Measurements from ENCODE around the gene GIPC3. TPM values are rescaled to one million over a fixed set of nuclear protein-coding genes. Genes with fewer than 3 reads are reported as not detected.
A peak's percentile ranks its signal among the peaks of the same experiment; 100 is the strongest.

GIPC3 gene
- total RNA-seq, 1 experiment from 2014 or later: 0.34 TPM

DNA sequence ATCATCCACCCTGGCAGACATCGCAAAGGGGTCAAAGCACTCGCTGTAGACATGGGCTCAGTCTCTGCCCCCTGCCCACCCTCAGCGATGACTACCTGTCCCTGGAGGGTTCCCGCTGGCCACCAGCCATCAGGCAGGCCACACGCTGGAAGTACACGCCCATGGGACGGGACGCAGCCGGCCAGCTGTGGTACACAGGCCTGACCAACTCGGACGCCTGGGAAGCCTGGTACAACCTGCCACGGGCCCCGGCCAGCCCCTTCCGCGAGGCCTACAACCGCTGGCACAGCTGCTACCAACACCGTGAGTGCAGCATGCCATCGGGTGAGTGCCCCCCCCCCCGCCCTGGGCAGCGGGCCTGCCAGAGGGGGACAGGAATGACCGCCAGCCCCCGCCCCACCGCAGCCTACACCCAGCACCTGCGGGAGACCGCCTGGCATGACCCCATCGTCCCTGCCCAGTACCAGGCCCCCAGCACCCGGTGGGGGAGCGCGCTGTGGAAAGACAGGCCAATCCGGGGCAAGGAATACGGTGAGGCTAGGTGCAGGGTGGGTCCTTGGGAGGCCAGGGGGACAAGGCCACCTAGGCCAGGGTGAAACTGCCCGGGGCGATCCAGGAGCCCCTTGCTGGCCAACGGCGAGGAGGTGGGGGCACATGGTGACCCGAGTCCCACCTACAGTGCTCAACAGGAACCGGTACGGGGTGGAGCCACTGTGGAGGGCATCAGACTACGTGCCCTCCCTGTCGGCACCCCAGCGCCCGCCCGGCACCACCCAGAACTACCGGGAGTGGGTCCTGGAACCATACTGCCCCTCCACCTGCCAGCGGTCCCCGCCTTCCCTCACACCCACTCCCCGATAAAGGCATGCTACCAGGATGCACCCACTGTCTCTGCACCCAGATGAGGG is 41.9 kb upstream of the GIPC3 start:
- DNase-seq (ENCODE audit: low spot score): no peak
- Histone ChIP-seq H3K27ac (ENCODE audit: low read depth, low read length, poor library complexity, severe bottlenecking) (no peak overlapping the region), H3K36me3 (ENCODE audit: insufficient read depth, low read length, poor library complexity, severe bottlenecking) (peaks cover 26% of the 10 kb centered on the region), H3K27me3 (replicated peaks; ENCODE audit: insufficient read depth, low read depth, low read length, poor library complexity) (no peaks in the 10 kb centered on the region), H3K4me1 (ENCODE audit: insufficient read depth, low read length, poor library complexity, severe bottlenecking) (no peaks in the 10 kb centered on the region), H3K4me3 (ENCODE audit: low read depth, low read length, poor library complexity, severe bottlenecking) (no peak overlapping the region), H3K9me3 (ENCODE audit: low read depth, low read length, poor library complexity, severe bottlenecking) (no peaks in the 10 kb centered on the region)
- no TSS peak for BruUV-seq (replicated peaks)
- ChIA-PET POLR2A (ENCODE audit: low non-redundant PET) (no interaction called here), CTCF (no interaction called here)
- intact Hi-C loops (cut with micrococcal nuclease; ENCODE audit: unreplicated experiment): loop anchor here (10.0 kb wide), 1 partner anchor 161 kb away; the partner anchor contains the start of genes PIP5K1C and TJP3
- TF ChIP-seq EZH2 (IDR thresholded peaks at IDR 0.05; ENCODE audit: borderline replicate concordance, low read depth, low read length, poor library complexity, severe bottlenecking): no peak
- TF ChIP-seq, protein P1, sequence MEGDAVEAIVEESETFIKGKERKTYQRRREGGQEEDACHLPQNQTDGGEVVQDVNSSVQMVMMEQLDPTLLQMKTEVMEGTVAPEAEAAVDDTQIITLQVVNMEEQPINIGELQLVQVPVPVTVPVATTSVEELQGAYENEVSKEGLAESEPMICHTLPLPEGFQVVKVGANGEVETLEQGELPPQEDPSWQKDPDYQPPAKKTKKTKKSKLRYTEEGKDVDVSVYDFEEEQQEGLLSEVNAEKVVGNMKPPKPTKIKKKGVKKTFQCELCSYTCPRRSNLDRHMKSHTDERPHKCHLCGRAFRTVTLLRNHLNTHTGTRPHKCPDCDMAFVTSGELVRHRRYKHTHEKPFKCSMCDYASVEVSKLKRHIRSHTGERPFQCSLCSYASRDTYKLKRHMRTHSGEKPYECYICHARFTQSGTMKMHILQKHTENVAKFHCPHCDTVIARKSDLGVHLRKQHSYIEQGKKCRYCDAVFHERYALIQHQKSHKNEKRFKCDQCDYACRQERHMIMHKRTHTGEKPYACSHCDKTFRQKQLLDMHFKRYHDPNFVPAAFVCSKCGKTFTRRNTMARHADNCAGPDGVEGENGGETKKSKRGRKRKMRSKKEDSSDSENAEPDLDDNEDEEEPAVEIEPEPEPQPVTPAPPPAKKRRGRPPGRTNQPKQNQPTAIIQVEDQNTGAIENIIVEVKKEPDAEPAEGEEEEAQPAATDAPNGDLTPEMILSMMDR (conservative IDR thresholded peaks at IDR 0.05; ENCODE audit: low read depth, low read length): no peak

DNA sequence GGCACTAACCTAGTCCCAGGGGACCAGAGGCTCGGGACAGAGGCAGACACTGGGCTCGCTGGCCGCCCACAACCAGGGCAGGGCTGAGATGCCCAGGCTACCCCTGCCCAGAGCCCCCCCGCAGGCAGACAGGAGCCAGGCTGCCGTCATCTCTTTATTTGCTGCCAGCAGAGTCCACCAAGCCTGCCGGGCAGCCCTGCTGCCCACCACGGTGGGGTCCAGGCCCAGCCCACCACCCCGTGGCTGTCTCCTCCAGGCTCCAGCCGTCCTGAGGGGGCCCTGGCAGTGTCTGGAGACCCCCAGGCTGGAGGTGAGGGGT is 41.3 kb upstream of the GIPC3 start:
- Histone ChIP-seq H3K27ac (ENCODE audit: low read depth, low read length, poor library complexity, severe bottlenecking) (no peak overlapping the region), H3K9me3 (ENCODE audit: low read depth, low read length, poor library complexity, severe bottlenecking) (no peaks in the 10 kb centered on the region), H3K27me3 (replicated peaks; ENCODE audit: insufficient read depth, low read depth, low read length, poor library complexity) (no peaks in the 10 kb centered on the region), H3K36me3 (ENCODE audit: insufficient read depth, low read length, poor library complexity, severe bottlenecking) (peaks cover 23% of the 10 kb centered on the region), H3K4me1 (ENCODE audit: insufficient read depth, low read length, poor library complexity, severe bottlenecking) (no peaks in the 10 kb centered on the region), H3K4me3 (ENCODE audit: low read depth, low read length, poor library complexity, severe bottlenecking) (no peak overlapping the region)
- BruUV-seq (replicated peaks): no TSS peak
- CTCF ChIA-PET: no interaction called here
- no peak for TF ChIP-seq EZH2 (IDR thresholded peaks at IDR 0.05; ENCODE audit: borderline replicate concordance, low read depth, low read length, poor library complexity, severe bottlenecking)
- POLR2A ChIA-PET (ENCODE audit: low non-redundant PET): no interaction called here
- intact Hi-C loops (cut with micrococcal nuclease; ENCODE audit: unreplicated experiment): loop anchor here (10.0 kb wide), 1 partner anchor 161 kb away; the partner anchor contains the start of genes PIP5K1C and TJP3
- DNase-seq (ENCODE audit: low spot score): no peak

DNA sequence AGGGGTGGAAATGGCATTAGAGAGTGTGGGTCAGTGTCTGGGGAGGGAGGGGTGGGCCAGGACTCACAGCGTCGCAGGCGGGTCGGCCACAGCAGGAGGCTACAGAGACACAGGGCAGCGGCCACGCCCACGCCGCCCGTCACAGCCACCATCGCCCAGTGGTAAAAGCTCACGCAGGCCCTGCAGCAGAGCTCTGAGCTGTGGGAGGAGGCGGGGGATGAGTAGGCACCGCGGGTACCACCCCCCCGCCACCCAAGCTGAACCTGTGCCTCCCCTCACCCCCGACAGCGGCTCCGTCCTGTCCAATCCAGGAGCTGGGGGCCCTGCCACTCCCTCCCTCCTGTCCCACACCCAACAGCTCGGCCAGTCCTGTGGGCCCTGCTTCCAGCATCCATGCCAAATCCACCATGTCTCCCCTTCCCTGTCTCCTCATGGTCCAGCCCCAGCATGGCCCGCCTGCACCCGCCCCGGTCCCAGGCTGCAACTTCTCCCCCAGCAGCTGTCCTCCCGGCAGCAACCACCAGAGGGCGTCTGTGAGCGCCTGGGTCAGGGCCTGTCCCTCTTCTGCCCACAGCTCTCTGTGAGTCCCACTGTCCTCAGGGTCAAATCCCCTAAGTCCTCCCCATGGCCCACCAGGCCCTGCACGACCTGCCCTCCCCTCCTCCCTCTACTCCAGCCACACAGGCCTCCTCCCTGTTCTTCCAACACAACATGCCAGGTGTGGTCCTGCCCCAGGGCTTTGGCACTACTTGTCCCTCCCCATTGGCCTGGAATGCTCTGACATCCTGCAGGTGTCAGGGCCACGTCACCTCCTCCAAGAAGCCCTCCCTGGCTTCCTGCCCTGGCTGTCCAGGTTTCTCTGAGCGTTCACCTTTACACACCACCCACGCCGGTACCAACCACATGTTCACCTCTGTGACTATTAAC is 40.3 kb upstream of the GIPC3 start:
- no TSS peak for BruUV-seq (replicated peaks)
- H3K4me3 ChIP-seq (ENCODE audit: low read depth, low read length, poor library complexity, severe bottlenecking): no peak overlapping the region
- no peaks in the 10 kb centered on the region for H3K27me3 ChIP-seq (replicated peaks; ENCODE audit: insufficient read depth, low read depth, low read length, poor library complexity)
- peaks cover 14% of the 10 kb centered on the region for H3K36me3 ChIP-seq (ENCODE audit: insufficient read depth, low read length, poor library complexity, severe bottlenecking)
- H3K27ac ChIP-seq (ENCODE audit: low read depth, low read length, poor library complexity, severe bottlenecking): no peak overlapping the region
- DNase-seq (ENCODE audit: low spot score): peak; percentile 61
- POLR2A ChIA-PET (ENCODE audit: low non-redundant PET): interaction anchor here (0.6 kb wide), 2 partner anchors 46 to 133 kb away, joined by 4 to 8 read pairs; no protein-coding TSS in a partner anchor
- TF ChIP-seq, protein P1 (conservative IDR thresholded peaks at IDR 0.05; ENCODE audit: low read depth, low read length): peak; percentile 97
- TF ChIP-seq EZH2 (IDR thresholded peaks at IDR 0.05; ENCODE audit: borderline replicate concordance, low read depth, low read length, poor library complexity, severe bottlenecking): no peak
- intact Hi-C loops (cut with micrococcal nuclease; ENCODE audit: unreplicated experiment): loop anchor here (10.0 kb wide), 1 partner anchor 160 kb away; the partner anchor contains the start of genes PIP5K1C and TJP3
- H3K9me3 ChIP-seq (ENCODE audit: low read depth, low read length, poor library complexity, severe bottlenecking): no peaks in the 10 kb centered on the region
- CTCF ChIA-PET: interaction anchor here (0.6 to 0.8 kb wide), 3 partner anchors 12 to 40 kb away, joined by 5 to 7 read pairs (median 6); no protein-coding TSS in a partner anchor
- no peaks in the 10 kb centered on the region for H3K4me1 ChIP-seq (ENCODE audit: insufficient read depth, low read length, poor library complexity, severe bottlenecking)
